ENCODE results near the gene CSF2RB. TPM values are rescaled to one million over a fixed set of nuclear protein-coding genes. Genes with fewer than 3 reads are reported as not detected.

CSF2RB gene
- total and polyA plus RNA-seq, 4 donors: 1.3 to 17.6 (median 4.9) TPM

- intact Hi-C loops (cut with DNase I): no loop called here
- no peaks in the 10 kb centered on the region for H3K36me3 ChIP-seq (ENCODE audit: control insufficient read depth in 1 of 2, insufficient read depth in 2 of 2, low read length in 1 of 2)
- no peak for ATAC-seq (ENCODE audit: low FRiP score)
- no peak overlapping the region for H3K4me3 ChIP-seq (ENCODE audit: low read length in 2 of 2)
- H3K4me1 ChIP-seq (ENCODE audit: control insufficient read depth in 1 of 2, insufficient read depth in 2 of 2, low read length in 2 of 2): no peaks in the 10 kb centered on the region
- no peak for DNase-seq
- H3K9me3 ChIP-seq (ENCODE audit: control insufficient read depth, low read length): no peaks in the 10 kb centered on the region
- no peaks in the 10 kb centered on the region for H3K27me3 ChIP-seq (ENCODE audit: control insufficient read depth in 1 of 2, insufficient read depth in 2 of 2, low read length in 1 of 2)
- H3K27ac ChIP-seq (ENCODE audit: low read depth in 1 of 2, low read length in 2 of 2): no peak overlapping the region
These were observed 3.0 kb upstream of the CSF2RB start for GRCh38 chr22:36910461-36910860.

DNA sequence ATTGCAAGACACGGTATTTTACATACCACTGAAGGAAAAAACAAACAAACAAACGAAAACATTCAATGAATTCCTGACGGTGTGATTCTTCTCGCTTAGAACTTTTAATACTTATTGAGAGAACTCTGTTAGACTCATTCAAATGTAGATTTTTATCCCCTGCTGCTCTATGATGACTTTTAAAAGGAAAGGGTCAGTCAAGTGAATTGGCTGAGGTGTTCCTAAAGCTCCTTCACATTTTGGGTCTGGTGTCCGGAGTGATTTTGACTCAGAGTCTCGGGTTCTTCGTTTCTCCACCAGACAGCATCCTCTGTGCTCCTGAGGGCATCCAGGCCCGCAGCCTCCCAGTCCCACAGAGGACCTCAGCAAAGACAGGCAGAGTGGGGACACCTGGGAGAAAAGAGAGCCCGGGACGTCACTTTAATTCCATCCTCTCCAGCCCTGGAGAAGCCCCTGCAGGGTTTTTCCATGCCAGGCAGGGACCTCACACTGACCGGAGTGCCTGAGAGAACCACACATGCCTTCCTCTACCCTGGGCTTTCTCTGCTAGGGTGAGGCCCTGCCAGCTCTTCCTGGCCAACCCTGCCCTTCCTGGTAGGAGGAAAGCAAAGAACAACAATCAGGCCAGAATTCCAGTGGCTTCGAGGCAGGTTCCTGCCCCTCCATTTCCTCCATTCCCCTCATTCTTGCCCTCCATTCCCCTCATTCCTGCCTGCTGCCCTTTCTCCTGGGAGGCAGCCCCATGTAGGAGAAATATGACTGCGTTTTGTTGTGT lies 1.4 kb upstream of the CSF2RB start:
- Histone ChIP-seq H3K4me1 (ENCODE audit: control insufficient read depth in 1 of 2, insufficient read depth in 2 of 2, low read length in 2 of 2) (no peaks in the 10 kb centered on the region), H3K27ac (ENCODE audit: low read depth in 1 of 2, low read length in 2 of 2) (no peak overlapping the region), H3K27me3 (ENCODE audit: control insufficient read depth in 1 of 2, insufficient read depth in 2 of 2, low read length in 1 of 2) (no peaks in the 10 kb centered on the region), H3K9me3 (ENCODE audit: control insufficient read depth, low read length) (no peaks in the 10 kb centered on the region), H3K36me3 (ENCODE audit: control insufficient read depth in 1 of 2, insufficient read depth in 2 of 2, low read length in 1 of 2) (no peaks in the 10 kb centered on the region), H3K4me3 (ENCODE audit: low read length in 2 of 2) (no peak overlapping the region)
- ATAC-seq (ENCODE audit: low FRiP score): no peak
- WGBS, 2 donors: 29 to 40% methylated on average over 13 of the region's 13 CpGs
- no peak for DNase-seq
- intact Hi-C loops (cut with DNase I): no loop called here

DNA sequence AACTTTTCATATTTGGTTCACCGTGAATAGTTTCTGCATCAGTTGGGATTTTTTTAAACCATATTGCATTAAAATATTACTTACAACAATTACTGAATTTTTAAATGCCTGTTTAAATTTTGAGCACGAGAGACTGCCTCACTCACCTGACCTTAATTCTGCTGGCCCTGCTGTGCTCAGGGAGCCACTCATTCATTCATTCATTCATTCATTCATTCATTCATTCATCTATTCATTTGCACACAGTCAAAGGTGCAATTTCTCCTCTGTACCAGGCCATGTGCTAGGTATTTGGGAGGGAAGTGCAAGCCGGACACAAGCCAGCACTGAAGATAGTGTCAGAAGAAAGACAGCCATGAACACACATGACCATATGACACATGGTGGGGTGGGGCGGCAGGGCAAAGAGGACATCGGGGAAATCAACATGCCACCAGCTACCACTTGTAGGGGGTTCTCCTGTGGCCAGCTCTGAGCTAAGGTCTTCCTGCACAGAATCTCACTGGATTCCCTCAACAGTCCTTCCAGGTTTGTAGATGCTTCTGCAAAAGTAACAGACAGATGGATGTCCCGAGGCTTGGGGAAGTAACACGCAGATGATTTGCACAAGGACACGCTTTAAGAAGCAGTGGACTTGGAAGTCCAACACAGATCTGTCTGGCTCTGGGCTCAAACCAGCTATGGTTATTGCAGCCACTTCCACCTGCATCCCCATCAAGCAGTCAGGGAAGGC lies 568 bp upstream of the CSF2RB start:
- WGBS, 2 donors: 68 to 70% methylated on average over 8 of the region's 8 CpGs
- ATAC-seq (ENCODE audit: low FRiP score) (no peak), DNase-seq (no peak)
- Histone ChIP-seq H3K4me1 (ENCODE audit: control insufficient read depth in 1 of 2, insufficient read depth in 2 of 2, low read length in 2 of 2) (no peaks in the 10 kb centered on the region), H3K27me3 (ENCODE audit: control insufficient read depth in 1 of 2, insufficient read depth in 2 of 2, low read length in 1 of 2) (no peaks in the 10 kb centered on the region), H3K4me3 (ENCODE audit: low read length in 2 of 2) (no peak overlapping the region), H3K36me3 (ENCODE audit: control insufficient read depth in 1 of 2, insufficient read depth in 2 of 2, low read length in 1 of 2) (no peaks in the 10 kb centered on the region), H3K27ac (ENCODE audit: low read depth in 1 of 2, low read length in 2 of 2) (no peak overlapping the region), H3K9me3 (ENCODE audit: control insufficient read depth, low read length) (no peaks in the 10 kb centered on the region)
- intact Hi-C loops (cut with DNase I): no loop called here

- Histone ChIP-seq H3K27ac (ENCODE audit: low read depth in 1 of 2, low read length in 2 of 2) (no peak overlapping the region), H3K36me3 (ENCODE audit: control insufficient read depth in 1 of 2, insufficient read depth in 2 of 2, low read length in 1 of 2) (no peaks in the 10 kb centered on the region), H3K9me3 (ENCODE audit: control insufficient read depth, low read length) (peaks cover 3% of the 10 kb centered on the region), H3K4me1 (ENCODE audit: control insufficient read depth in 1 of 2, insufficient read depth in 2 of 2, low read length in 2 of 2) (no peaks in the 10 kb centered on the region), H3K4me3 (ENCODE audit: low read length in 2 of 2) (no peak overlapping the region), H3K27me3 (ENCODE audit: control insufficient read depth in 1 of 2, insufficient read depth in 2 of 2, low read length in 1 of 2) (no peaks in the 10 kb centered on the region)
- intact Hi-C loops (cut with DNase I): no loop called here
- no peak for DNase-seq
- 91 to 95% methylated on average over 1 of the region's 1 CpG for WGBS, 2 donors
- no peak for ATAC-seq (ENCODE audit: low FRiP score)
These were observed 943 bp downstream of the CSF2RB start for GRCh38 chr22:36914390-36914752.

DNA sequence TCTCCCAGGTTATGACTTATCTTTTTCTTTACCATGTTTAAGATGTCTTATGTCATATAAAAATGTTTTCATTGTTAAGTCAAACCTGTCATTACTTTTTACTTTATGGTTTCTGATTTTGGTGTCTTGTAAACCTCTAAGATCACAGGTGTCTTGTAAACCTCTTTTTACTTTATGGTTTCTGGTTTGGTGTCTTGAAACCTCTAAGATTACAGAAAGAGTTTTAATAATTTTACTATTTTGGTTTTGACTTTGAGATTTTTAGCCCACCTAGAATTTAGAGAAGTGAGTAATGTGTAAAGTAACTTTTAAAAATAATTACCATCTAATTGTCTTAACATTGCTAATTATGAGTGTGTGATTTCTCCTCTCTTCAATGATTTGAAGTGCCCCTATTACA lies 2.6 kb downstream of the CSF2RB start:
- Histone ChIP-seq H3K4me1 (ENCODE audit: control insufficient read depth in 1 of 2, insufficient read depth in 2 of 2, low read length in 2 of 2) (no peaks in the 10 kb centered on the region), H3K27ac (ENCODE audit: low read depth in 1 of 2, low read length in 2 of 2) (no peak overlapping the region), H3K4me3 (ENCODE audit: low read length in 2 of 2) (no peak overlapping the region), H3K9me3 (ENCODE audit: control insufficient read depth, low read length) (peaks cover 3% of the 10 kb centered on the region), H3K36me3 (ENCODE audit: control insufficient read depth in 1 of 2, insufficient read depth in 2 of 2, low read length in 1 of 2) (no peaks in the 10 kb centered on the region), H3K27me3 (ENCODE audit: control insufficient read depth in 1 of 2, insufficient read depth in 2 of 2, low read length in 1 of 2) (no peaks in the 10 kb centered on the region)
- intact Hi-C loops (cut with DNase I): no loop called here
- no peak for ATAC-seq (ENCODE audit: low FRiP score)
- DNase-seq: no peak

GRCh38 chr22:36918586-36919284 lies 5.3 kb downstream of the CSF2RB start:
- Histone ChIP-seq H3K36me3 (ENCODE audit: control insufficient read depth in 1 of 2, insufficient read depth in 2 of 2, low read length in 1 of 2) (no peaks in the 10 kb centered on the region), H3K9me3 (ENCODE audit: control insufficient read depth, low read length) (peaks cover 3% of the 10 kb centered on the region), H3K27ac (ENCODE audit: low read depth in 1 of 2, low read length in 2 of 2) (no peak overlapping the region), H3K27me3 (ENCODE audit: control insufficient read depth in 1 of 2, insufficient read depth in 2 of 2, low read length in 1 of 2) (no peaks in the 10 kb centered on the region), H3K4me3 (ENCODE audit: low read length in 2 of 2) (no peak overlapping the region), H3K4me1 (ENCODE audit: control insufficient read depth in 1 of 2, insufficient read depth in 2 of 2, low read length in 2 of 2) (no peaks in the 10 kb centered on the region)
- ATAC-seq (ENCODE audit: low FRiP score) (no peak), DNase-seq (no peak)
- WGBS, 2 donors: 72 to 81% methylated on average over 3 of the region's 3 CpGs
- intact Hi-C loops (cut with DNase I): no loop called here

- Histone ChIP-seq H3K4me3 (ENCODE audit: low read length in 2 of 2) (no peak overlapping the region), H3K27me3 (ENCODE audit: control insufficient read depth in 1 of 2, insufficient read depth in 2 of 2, low read length in 1 of 2) (no peaks in the 10 kb centered on the region), H3K4me1 (ENCODE audit: control insufficient read depth in 1 of 2, insufficient read depth in 2 of 2, low read length in 2 of 2) (no peaks in the 10 kb centered on the region), H3K27ac (ENCODE audit: low read depth in 1 of 2, low read length in 2 of 2) (no peak overlapping the region), H3K36me3 (ENCODE audit: control insufficient read depth in 1 of 2, insufficient read depth in 2 of 2, low read length in 1 of 2) (no peaks in the 10 kb centered on the region), H3K9me3 (ENCODE audit: control insufficient read depth, low read length) (peaks cover 3% of the 10 kb centered on the region)
- ATAC-seq (ENCODE audit: low FRiP score): peak; percentile 33
- WGBS, 2 donors: 54 to 60% methylated on average over 15 of the region's 15 CpGs
- intact Hi-C loops (cut with DNase I): no loop called here
- peak in 1 of 2 donors; percentile 76 for DNase-seq
These were observed 8.1 kb downstream of the CSF2RB start for GRCh38 chr22:36921309-36922104.

GRCh38 chr22:36922105-36922608 lies 8.7 kb downstream of the CSF2RB start:
- DNase-seq (no peak), ATAC-seq (ENCODE audit: low FRiP score) (no peak)
- Histone ChIP-seq H3K27ac (ENCODE audit: low read depth in 1 of 2, low read length in 2 of 2) (no peak overlapping the region), H3K4me3 (ENCODE audit: low read length in 2 of 2) (no peak overlapping the region), H3K9me3 (ENCODE audit: control insufficient read depth, low read length) (peaks cover 3% of the 10 kb centered on the region), H3K27me3 (ENCODE audit: control insufficient read depth in 1 of 2, insufficient read depth in 2 of 2, low read length in 1 of 2) (no peaks in the 10 kb centered on the region), H3K4me1 (ENCODE audit: control insufficient read depth in 1 of 2, insufficient read depth in 2 of 2, low read length in 2 of 2) (no peaks in the 10 kb centered on the region), H3K36me3 (ENCODE audit: control insufficient read depth in 1 of 2, insufficient read depth in 2 of 2, low read length in 1 of 2) (no peaks in the 10 kb centered on the region)
- intact Hi-C loops (cut with DNase I): no loop called here
- WGBS, 2 donors: 29 to 32% methylated on average over 9 to 10 of the region's 10 CpGs
